Epithelial cell of prostate (primary cell): ENCODE results near the gene SERGEF.
A peak's percentile ranks its signal among the peaks of the same experiment; 100 is the strongest.
"Not testable (repeated sequence)": the region's sequence is repeated elsewhere in the genome, so short reads cannot be mapped to it uniquely, and the experiment has no call there.

Experiments
- DNase-seq: peaks from one replicate; pipeline ENCODE4 v3.0.0-alpha.2; 2011; ENCODE audit warnings: low read depth, low spot score
- H3K27ac ChIP-seq: fragments of 450-650 bp; 2 replicates; pipeline ENCODE4 v1.5.1; 2017; ENCODE audit warnings: mild to moderate bottlenecking

The SERGEF gene

GRCh38 chr11:17875891-17876290 lies 137.0 kb downstream of the SERGEF start:
- H3K27ac ChIP-seq = no peak overlapping the region
- no peak for DNase-seq

- H3K27ac ChIP-seq = no peak overlapping the region
- no peak for DNase-seq
These were observed 139.3 kb downstream of the SERGEF start for GRCh38 chr11:17873586-17873985.

- not testable (repeated sequence) for DNase-seq, H3K27ac ChIP-seq
These were observed 144.4 kb downstream of the SERGEF start for GRCh38 chr11:17868398-17868797.

- H3K27ac ChIP-seq = no peak overlapping the region
- DNase-seq = no peak
These were observed 145.5 kb downstream of the SERGEF start for GRCh38 chr11:17867341-17867740.

GRCh38 chr11:17865765-17866428 lies 146.9 kb downstream of the SERGEF start:
- H3K27ac ChIP-seq = no peak overlapping the region
- DNase-seq = no peak

GRCh38 chr11:17864478-17864941 lies 148.3 kb downstream of the SERGEF start:
- no peak overlapping the region for H3K27ac ChIP-seq
- DNase-seq = no peak

GRCh38 chr11:17861036-17861755 lies 151.7 kb downstream of the SERGEF start:
- DNase-seq = no peak
- no peak overlapping the region for H3K27ac ChIP-seq

- no peak overlapping the region for H3K27ac ChIP-seq
- no peak for DNase-seq
These were observed 153.3 kb downstream of the SERGEF start for GRCh38 chr11:17859552-17859951.

- DNase-seq = no peak
- H3K27ac ChIP-seq = no peak overlapping the region
These were observed 157.1 kb downstream of the SERGEF start for GRCh38 chr11:17855531-17856290.

GRCh38 chr11:17853280-17853679 lies 159.6 kb downstream of the SERGEF start:
- DNase-seq = no peak

GRCh38 chr11:17852246-17852645 lies 160.6 kb downstream of the SERGEF start:
- no peak for DNase-seq
- no peak overlapping the region for H3K27ac ChIP-seq

More at GRCh38 chr11:17853280-17853679, 159.6 kb downstream of the SERGEF start:
- no peak overlapping the region for H3K27ac ChIP-seq

- DNase-seq = no peak
- no peak overlapping the region for H3K27ac ChIP-seq
These were observed 161.2 kb downstream of the SERGEF start for GRCh38 chr11:17851697-17852096.

- no peak for DNase-seq
- H3K27ac ChIP-seq = no peak overlapping the region
These were observed 162.5 kb downstream of the SERGEF start for GRCh38 chr11:17850336-17850735.

- no peak for DNase-seq
- no peak overlapping the region for H3K27ac ChIP-seq
These were observed 164.1 kb downstream of the SERGEF start for GRCh38 chr11:17848715-17849114.

- H3K27ac ChIP-seq = no peak overlapping the region
- DNase-seq = no peak
These were observed 165.9 kb downstream of the SERGEF start for GRCh38 chr11:17846852-17847453.

GRCh38 chr11:17845431-17845881 lies 167.4 kb downstream of the SERGEF start:
- H3K27ac ChIP-seq = peak overlapping the region; percentile 47
- peak; percentile 39 for DNase-seq

- no peak for DNase-seq
- H3K27ac ChIP-seq = no peak overlapping the region
These were observed 172.7 kb downstream of the SERGEF start for GRCh38 chr11:17840101-17840548.

GRCh38 chr11:17839450-17839849 lies 173.4 kb downstream of the SERGEF start:
- no peak for DNase-seq
- no peak overlapping the region for H3K27ac ChIP-seq

GRCh38 chr11:17838102-17838501 lies 174.7 kb downstream of the SERGEF start:
- no peak overlapping the region for H3K27ac ChIP-seq

GRCh38 chr11:17831883-17832282 lies 181.0 kb downstream of the SERGEF start:
- no peak for DNase-seq

More at GRCh38 chr11:17838102-17838501, 174.7 kb downstream of the SERGEF start:
- DNase-seq = no peak

More at GRCh38 chr11:17831883-17832282, 181.0 kb downstream of the SERGEF start:
- H3K27ac ChIP-seq = no peak overlapping the region
